HG02678 (cell line): ENCODE results near the gene KCNQ1.

ENCODE experiments used
- ATAC-seq: cut with Tn5 transposase; IDR thresholded peaks from one replicate; pipeline ENCODE4 v1.9.1; 2021; ENCODE audit warnings: mild to moderate bottlenecking, moderate library complexity; ENCODE audit not compliant: unreplicated experiment

The KCNQ1 gene

GRCh38 chr11:2586793-2587131 lies 142.0 kb downstream of the KCNQ1 start:
- ATAC-seq, result no peak

- no peak for ATAC-seq
Observed at GRCh38 chr11:2587132-2587930, 142.5 kb downstream of the KCNQ1 start.

GRCh38 chr11:2587976-2588748 lies 143.4 kb downstream of the KCNQ1 start:
- ATAC-seq, result no peak

DNA sequence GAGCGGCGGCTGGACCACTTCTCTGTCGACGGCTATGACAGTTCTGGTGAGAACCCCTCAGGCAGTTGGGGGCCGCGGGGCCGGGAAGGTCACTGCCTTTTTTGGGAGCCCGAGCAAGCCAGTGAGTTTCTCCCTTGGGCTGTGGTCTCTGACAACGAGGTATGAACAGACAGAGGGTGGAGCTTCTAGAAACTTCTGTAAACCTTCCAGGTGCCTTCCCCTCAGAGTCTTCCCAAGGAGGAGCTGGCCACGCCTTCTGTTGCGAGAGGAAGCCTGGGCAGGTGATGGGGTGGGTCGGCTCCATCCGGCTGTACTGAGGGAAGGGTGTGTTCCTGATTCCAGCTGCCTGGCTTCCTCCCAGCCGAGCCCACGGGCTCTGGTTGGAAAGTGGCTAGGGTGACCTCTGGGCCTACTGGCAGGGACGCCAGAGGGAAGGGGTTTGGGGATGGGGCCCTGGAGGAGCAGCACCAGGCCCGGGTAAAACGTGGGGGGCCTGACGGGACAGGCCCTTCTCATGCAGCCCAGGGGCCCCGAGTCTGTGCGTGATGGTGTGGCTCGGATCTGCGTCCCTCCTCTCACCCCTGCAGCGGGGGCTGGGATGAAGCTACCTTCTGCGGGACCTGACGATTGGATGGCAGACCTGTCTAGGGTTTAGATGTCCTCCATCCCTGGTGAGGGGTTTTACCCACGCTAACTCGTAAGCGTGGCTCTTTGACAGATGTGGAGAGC lies 144.2 kb downstream of the KCNQ1 start:
- no peak for ATAC-seq

GRCh38 chr11:2589538-2589934 lies 144.7 kb downstream of the KCNQ1 start:
- ATAC-seq, result no peak

- ATAC-seq, result no peak
Observed at GRCh38 chr11:2590131-2590964, 145.5 kb downstream of the KCNQ1 start.

GRCh38 chr11:2590965-2591754 lies 146.4 kb downstream of the KCNQ1 start:
- no peak for ATAC-seq

- ATAC-seq, result no peak
Observed at GRCh38 chr11:2591805-2592204, 147.0 kb downstream of the KCNQ1 start.

DNA sequence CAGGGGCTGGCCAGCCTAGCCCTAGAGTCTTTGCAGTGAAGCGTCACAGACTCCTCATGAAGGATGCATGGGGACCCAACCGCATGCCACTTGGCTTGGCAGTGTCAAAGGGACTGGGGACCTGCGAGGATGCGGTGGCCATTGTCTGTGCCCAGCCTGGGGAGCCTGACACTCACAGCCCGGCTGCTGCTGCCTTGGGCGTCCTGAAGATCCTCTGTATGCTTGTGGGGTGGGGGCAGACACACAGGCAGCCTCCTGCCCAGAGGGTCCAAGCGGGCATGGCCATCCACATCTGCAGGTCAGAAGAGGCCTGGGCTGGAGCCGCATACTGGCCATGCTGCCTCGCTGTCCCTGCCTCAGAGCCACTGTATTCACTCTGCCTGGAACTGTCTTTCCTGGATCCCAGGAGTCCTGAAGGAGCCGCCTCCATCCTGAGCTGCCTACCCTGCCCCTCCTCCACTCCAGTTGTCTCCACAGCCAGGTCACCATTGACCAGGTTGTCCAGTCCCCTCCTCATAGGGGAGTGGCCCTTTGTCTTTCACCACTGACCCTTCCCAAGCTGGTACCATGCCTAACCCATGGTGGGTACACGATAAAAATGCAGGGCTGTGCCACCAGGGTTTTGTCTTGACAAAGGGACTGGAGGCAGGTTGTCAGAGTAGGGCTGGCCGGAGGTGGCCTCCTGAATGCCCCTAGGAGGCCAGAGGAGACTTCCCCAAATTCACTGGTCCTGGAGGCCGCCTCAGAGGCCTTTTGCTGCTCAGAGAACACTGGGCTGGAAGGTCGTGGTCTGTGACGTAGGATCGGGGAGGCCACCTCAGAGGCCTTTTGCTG lies 148.0 kb downstream of the KCNQ1 start:
- ATAC-seq, result no peak

GRCh38 chr11:2593393-2593950 lies 148.7 kb downstream of the KCNQ1 start:
- no peak for ATAC-seq

GRCh38 chr11:2594267-2594666 lies 149.5 kb downstream of the KCNQ1 start:
- no peak for ATAC-seq

GRCh38 chr11:2595204-2595603 lies 150.4 kb downstream of the KCNQ1 start:
- no peak for ATAC-seq

- no peak for ATAC-seq
Observed at GRCh38 chr11:2599561-2600189, 154.9 kb downstream of the KCNQ1 start.

DNA sequence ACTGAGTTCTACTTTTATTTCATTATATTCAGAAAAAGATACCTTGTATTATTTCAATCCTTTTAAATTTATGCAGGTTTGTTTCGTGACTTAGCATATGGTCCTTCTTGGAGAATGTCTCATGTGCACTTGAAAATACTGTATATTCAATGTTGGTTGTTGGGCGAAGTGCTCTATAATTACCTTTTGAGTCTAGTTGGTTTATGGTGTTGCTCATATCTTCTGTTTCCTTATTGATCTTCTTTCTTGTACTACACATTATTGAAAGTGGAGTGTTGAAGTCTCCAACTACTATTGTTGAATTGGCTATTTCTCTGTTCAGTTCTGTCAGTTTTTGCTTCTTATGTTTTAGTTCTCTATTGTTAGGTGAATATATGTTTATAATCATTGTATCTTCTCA lies 164.5 kb downstream of the KCNQ1 start:
- no peak for ATAC-seq

- ATAC-seq, result no peak
Observed at GRCh38 chr11:2612884-2613571, 168.2 kb downstream of the KCNQ1 start.

- no peak for ATAC-seq
Observed at GRCh38 chr11:2621894-2622293, 177.1 kb downstream of the KCNQ1 start.

- ATAC-seq, result no peak
Observed at GRCh38 chr11:2625183-2625582, 180.4 kb downstream of the KCNQ1 start.

DNA sequence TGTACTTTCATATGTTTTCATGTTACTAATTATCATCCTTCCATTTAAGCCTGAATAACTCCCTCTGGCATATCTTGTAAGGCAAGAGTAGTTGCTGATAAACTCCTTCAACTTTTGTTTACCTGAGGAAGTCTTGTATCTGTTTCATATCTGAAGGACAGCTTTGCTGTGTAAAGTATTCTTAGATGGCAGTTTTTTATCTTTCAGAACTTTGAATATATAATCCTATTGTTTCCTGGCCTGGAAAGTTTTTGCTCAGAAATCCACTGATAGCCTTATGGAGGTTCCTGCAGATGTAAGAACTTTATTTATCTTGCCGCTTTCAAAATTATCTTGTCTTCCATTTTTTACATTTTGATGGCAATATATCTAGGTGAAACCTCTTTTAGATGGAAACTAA lies 185.9 kb downstream of the KCNQ1 start:
- no peak for ATAC-seq
